A172 (cell line): ENCODE results near the gene SLC48A1. TPM values are rescaled to one million over a fixed set of nuclear protein-coding genes. Genes with fewer than 3 reads are reported as not detected.
A peak's percentile ranks its signal among the peaks of the same experiment; 100 is the strongest.
"Not testable (repeated sequence)": the region's sequence is repeated elsewhere in the genome, so short reads cannot be mapped to it uniquely, and the experiment has no call there.

Source experiments
- DNase-seq: peaks from one replicate; pipeline ENCODE4 v3.0.0-alpha.2; 2015; ENCODE audit warnings: low spot score
- total RNA-seq: library from RNA; depleted of rRNA; stranded (reverse); fragments of >200 nt; shearing (Covaris generic); gene quantifications from 2 replicates; pipeline ENCODE4 v1.2.3, GENCODE V29; 2014

SLC48A1 gene
- total RNA-seq, 1 experiment from 2014 or later = 4.3 TPM

- no peak for DNase-seq
Observed at GRCh38 chr12:47791351-47791746, 18.3 kb downstream of the SLC48A1 start.

GRCh38 chr12:47791874-47792273, 18.8 kb downstream of the SLC48A1 start:
- no peak for DNase-seq

- DNase-seq = no peak
Observed at GRCh38 chr12:47793015-47793681, 20.1 kb downstream of the SLC48A1 start.

- DNase-seq = no peak
Observed at GRCh38 chr12:47794679-47795078, 21.6 kb downstream of the SLC48A1 start.

- no peak for DNase-seq
Observed at GRCh38 chr12:47795121-47795813, 22.2 kb downstream of the SLC48A1 start.

GRCh38 chr12:47795814-47796411, 22.9 kb downstream of the SLC48A1 start:
- DNase-seq = no peak

GRCh38 chr12:47797441-47797840, 24.4 kb downstream of the SLC48A1 start:
- no peak for DNase-seq

GRCh38 chr12:47798382-47798948, 25.4 kb downstream of the SLC48A1 start:
- DNase-seq = no peak

GRCh38 chr12:47799357-47799955, 26.4 kb downstream of the SLC48A1 start:
- no peak for DNase-seq

- DNase-seq = no peak
Observed at GRCh38 chr12:47800582-47800981, 27.5 kb downstream of the SLC48A1 start.

GRCh38 chr12:47801170-47801903, 28.3 kb downstream of the SLC48A1 start:
- no peak for DNase-seq

GRCh38 chr12:47801904-47802246, 28.8 kb downstream of the SLC48A1 start:
- DNase-seq = no peak

- DNase-seq = no peak
Observed at GRCh38 chr12:47802312-47802711, 29.3 kb downstream of the SLC48A1 start.

- no peak for DNase-seq
Observed at GRCh38 chr12:47803191-47803875, 30.3 kb downstream of the SLC48A1 start.

- DNase-seq = no peak
Observed at GRCh38 chr12:47804171-47804570, 31.1 kb downstream of the SLC48A1 start.

- DNase-seq = no peak
Observed at GRCh38 chr12:47805417-47805816, 32.4 kb downstream of the SLC48A1 start.

- DNase-seq = no peak
Observed at GRCh38 chr12:47807338-47807737, 34.3 kb downstream of the SLC48A1 start.

- DNase-seq = peak; percentile 59
Observed at GRCh38 chr12:47808050-47808449, 35.0 kb downstream of the SLC48A1 start.

- DNase-seq = peak; percentile 54
Observed at GRCh38 chr12:47808574-47809365, 35.7 kb downstream of the SLC48A1 start.

GRCh38 chr12:47809518-47809917, 36.5 kb downstream of the SLC48A1 start:
- not testable (repeated sequence) for DNase-seq
